HL-60 (cell line): ENCODE results near the gene EPHA2.

Source experiments
- GABPA ChIP-seq: IDR thresholded peaks from 2 replicates; pipeline ENCODE4 v1.6.1; 2012; ENCODE audit warnings: low read depth
- POLR2AphosphoS5 ChIP-seq: IDR thresholded peaks from 2 replicates; pipeline ENCODE4 v1.6.1; 2012; ENCODE audit warnings: low read depth
- SPI1 ChIP-seq: IDR thresholded peaks from 2 replicates; pipeline ENCODE4 v1.6.1; 2012; ENCODE audit warnings: low read depth, mild to moderate bottlenecking, borderline replicate concordance
- TF ChIP-seq, protein P1 (sequence below): IDR thresholded peaks from one replicate; pipeline ENCODE4 v1.5.1; 2011; ENCODE audit warnings: low read length, control low read depth, inconsistent platforms; ENCODE audit not compliant: insufficient read depth
- TF ChIP-seq, protein P2 (sequence below): IDR thresholded peaks from 2 replicates; pipeline ENCODE4 v1.6.1; 2012; ENCODE audit warnings: low read depth; ENCODE audit not compliant: insufficient replicate concordance

DNA sequence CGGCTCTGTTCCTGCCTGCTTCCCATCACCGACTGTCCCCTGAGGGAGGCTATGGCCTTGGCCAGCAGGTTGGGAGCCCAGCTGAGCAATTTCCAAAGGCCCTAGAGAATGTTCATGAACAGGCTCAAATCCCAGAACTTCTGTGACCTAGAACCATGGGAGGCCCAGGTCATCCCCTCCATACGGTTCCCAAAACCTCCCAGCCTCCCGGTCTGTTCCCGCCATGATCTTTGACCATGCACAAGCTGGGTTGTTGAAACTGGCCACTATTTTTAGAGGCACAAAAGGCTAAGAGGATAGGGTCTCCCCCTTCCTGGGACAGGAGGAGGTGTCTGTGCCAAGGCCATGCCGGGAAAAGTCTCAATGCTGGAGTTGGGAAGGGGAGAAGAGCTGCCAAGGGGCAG lies 27.5 kb downstream of the EPHA2 start:
- TF ChIP-seq, protein P1, sequence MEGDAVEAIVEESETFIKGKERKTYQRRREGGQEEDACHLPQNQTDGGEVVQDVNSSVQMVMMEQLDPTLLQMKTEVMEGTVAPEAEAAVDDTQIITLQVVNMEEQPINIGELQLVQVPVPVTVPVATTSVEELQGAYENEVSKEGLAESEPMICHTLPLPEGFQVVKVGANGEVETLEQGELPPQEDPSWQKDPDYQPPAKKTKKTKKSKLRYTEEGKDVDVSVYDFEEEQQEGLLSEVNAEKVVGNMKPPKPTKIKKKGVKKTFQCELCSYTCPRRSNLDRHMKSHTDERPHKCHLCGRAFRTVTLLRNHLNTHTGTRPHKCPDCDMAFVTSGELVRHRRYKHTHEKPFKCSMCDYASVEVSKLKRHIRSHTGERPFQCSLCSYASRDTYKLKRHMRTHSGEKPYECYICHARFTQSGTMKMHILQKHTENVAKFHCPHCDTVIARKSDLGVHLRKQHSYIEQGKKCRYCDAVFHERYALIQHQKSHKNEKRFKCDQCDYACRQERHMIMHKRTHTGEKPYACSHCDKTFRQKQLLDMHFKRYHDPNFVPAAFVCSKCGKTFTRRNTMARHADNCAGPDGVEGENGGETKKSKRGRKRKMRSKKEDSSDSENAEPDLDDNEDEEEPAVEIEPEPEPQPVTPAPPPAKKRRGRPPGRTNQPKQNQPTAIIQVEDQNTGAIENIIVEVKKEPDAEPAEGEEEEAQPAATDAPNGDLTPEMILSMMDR = no peak
- TF ChIP-seq, protein P2, sequence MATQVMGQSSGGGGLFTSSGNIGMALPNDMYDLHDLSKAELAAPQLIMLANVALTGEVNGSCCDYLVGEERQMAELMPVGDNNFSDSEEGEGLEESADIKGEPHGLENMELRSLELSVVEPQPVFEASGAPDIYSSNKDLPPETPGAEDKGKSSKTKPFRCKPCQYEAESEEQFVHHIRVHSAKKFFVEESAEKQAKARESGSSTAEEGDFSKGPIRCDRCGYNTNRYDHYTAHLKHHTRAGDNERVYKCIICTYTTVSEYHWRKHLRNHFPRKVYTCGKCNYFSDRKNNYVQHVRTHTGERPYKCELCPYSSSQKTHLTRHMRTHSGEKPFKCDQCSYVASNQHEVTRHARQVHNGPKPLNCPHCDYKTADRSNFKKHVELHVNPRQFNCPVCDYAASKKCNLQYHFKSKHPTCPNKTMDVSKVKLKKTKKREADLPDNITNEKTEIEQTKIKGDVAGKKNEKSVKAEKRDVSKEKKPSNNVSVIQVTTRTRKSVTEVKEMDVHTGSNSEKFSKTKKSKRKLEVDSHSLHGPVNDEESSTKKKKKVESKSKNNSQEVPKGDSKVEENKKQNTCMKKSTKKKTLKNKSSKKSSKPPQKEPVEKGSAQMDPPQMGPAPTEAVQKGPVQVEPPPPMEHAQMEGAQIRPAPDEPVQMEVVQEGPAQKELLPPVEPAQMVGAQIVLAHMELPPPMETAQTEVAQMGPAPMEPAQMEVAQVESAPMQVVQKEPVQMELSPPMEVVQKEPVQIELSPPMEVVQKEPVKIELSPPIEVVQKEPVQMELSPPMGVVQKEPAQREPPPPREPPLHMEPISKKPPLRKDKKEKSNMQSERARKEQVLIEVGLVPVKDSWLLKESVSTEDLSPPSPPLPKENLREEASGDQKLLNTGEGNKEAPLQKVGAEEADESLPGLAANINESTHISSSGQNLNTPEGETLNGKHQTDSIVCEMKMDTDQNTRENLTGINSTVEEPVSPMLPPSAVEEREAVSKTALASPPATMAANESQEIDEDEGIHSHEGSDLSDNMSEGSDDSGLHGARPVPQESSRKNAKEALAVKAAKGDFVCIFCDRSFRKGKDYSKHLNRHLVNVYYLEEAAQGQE = no peak
- TF ChIP-seq POLR2AphosphoS5 (no peak), GABPA (no peak), SPI1 (no peak)
